HG02870 (cell line): ENCODE results near the gene ADAMTS16.

ENCODE experiments used
- ATAC-seq: cut with Tn5 transposase; IDR thresholded peaks from one replicate; pipeline ENCODE4 v1.9.1; 2021; ENCODE audit warnings: mild to moderate bottlenecking, moderate library complexity; ENCODE audit not compliant: unreplicated experiment

Gene ADAMTS16

GRCh38 chr5:5219541-5219940 is 79.4 kb downstream of the ADAMTS16 start:
- no peak for ATAC-seq

GRCh38 chr5:5220901-5221631 is 80.9 kb downstream of the ADAMTS16 start:
- ATAC-seq = no peak

- no peak for ATAC-seq
These were observed 81.6 kb downstream of the ADAMTS16 start for GRCh38 chr5:5221724-5222123.

GRCh38 chr5:5231576-5231975 is 91.4 kb downstream of the ADAMTS16 start:
- ATAC-seq = no peak

- ATAC-seq = no peak
These were observed 94.8 kb downstream of the ADAMTS16 start for GRCh38 chr5:5234912-5235311.

- no peak for ATAC-seq
These were observed 95.6 kb downstream of the ADAMTS16 start for GRCh38 chr5:5235685-5236084.

GRCh38 chr5:5239191-5239590 is 99.1 kb downstream of the ADAMTS16 start:
- ATAC-seq = no peak

- ATAC-seq = no peak
These were observed 100.1 kb downstream of the ADAMTS16 start for GRCh38 chr5:5240234-5240633.

- ATAC-seq = no peak
These were observed 101.9 kb downstream of the ADAMTS16 start for GRCh38 chr5:5242056-5242455.

- no peak for ATAC-seq
These were observed 106.6 kb downstream of the ADAMTS16 start for GRCh38 chr5:5246736-5247135.

GRCh38 chr5:5250758-5251157 is 110.6 kb downstream of the ADAMTS16 start:
- ATAC-seq = no peak

GRCh38 chr5:5252106-5252505 is 112.0 kb downstream of the ADAMTS16 start:
- no peak for ATAC-seq

- no peak for ATAC-seq
These were observed 117.2 kb downstream of the ADAMTS16 start for GRCh38 chr5:5257353-5257752.

GRCh38 chr5:5258564-5258963 is 118.4 kb downstream of the ADAMTS16 start:
- no peak for ATAC-seq

GRCh38 chr5:5264727-5265126 is 124.6 kb downstream of the ADAMTS16 start:
- no peak for ATAC-seq

- ATAC-seq = no peak
These were observed 126.2 kb downstream of the ADAMTS16 start for GRCh38 chr5:5266297-5266696.

GRCh38 chr5:5270161-5270560 is 130.0 kb downstream of the ADAMTS16 start:
- no peak for ATAC-seq

GRCh38 chr5:5270958-5271785 is 131.0 kb downstream of the ADAMTS16 start:
- no peak for ATAC-seq

GRCh38 chr5:5271786-5272321 is 131.7 kb downstream of the ADAMTS16 start:
- ATAC-seq = no peak

GRCh38 chr5:5273398-5273797 is 133.3 kb downstream of the ADAMTS16 start:
- no peak for ATAC-seq

GRCh38 chr5:5273976-5274375 is 133.8 kb downstream of the ADAMTS16 start:
- ATAC-seq = no peak

- no peak for ATAC-seq
These were observed 135.1 kb downstream of the ADAMTS16 start for GRCh38 chr5:5275211-5275610.
